Colonic mucosa (tissue), 4 donors: ENCODE measurements around the gene MBD4. TPM values are rescaled to one million over a fixed set of nuclear protein-coding genes. Genes with fewer than 3 reads are reported as not detected.

Source experiments
- DNase-seq: peaks from one replicate; pipeline ENCODE4 v3.0.0-alpha.2; 2020
- H3K27ac ChIP-seq: fragments of 200-600 bp; one replicate; pipeline ENCODE4 v1.8.0; 2021
- H3K27me3 ChIP-seq: fragments of 200-600 bp; one replicate; pipeline ENCODE4 v1.8.0; 2021
- H3K36me3 ChIP-seq: fragments of 200-600 bp; one replicate; pipeline ENCODE4 v1.8.0; 2021
- H3K4me1 ChIP-seq: fragments of 200-600 bp; one replicate; pipeline ENCODE4 v1.8.0; 2021; ENCODE audit warnings: mild to moderate bottlenecking
- H3K4me3 ChIP-seq: fragments of 200-600 bp; one replicate; pipeline ENCODE4 v1.8.0; 2021
- H3K9ac ChIP-seq, 2 donors: one replicate each; pipeline ENCODE4 v1.7.0; 2013; ENCODE audit warnings: control low read depth in 2 of 2, low read depth in 2 of 2, low read length in 2 of 2
- H3K9me3 ChIP-seq: fragments of 200-600 bp; one replicate; pipeline ENCODE4 v1.8.0; 2021
- CTCF ChIP-seq: fragments of 200-600 bp; IDR thresholded peaks from one replicate; pipeline ENCODE4 v1.8.0; 2022; ENCODE audit warnings: antibody characterized with exemption, mild to moderate bottlenecking
- intact Hi-C: fragments of 100-400 bp; cut with DNase I; formaldehyde crosslinking; loops from one replicate; pipeline ENCODE4 v1.14.1; 2022
- total RNA-seq, 2 donors: library from RNA; stranded (reverse); fragmentation: NEBNext Ultra II Directional in 1 of 2; extraction: Animal tissue kit (Norgen Biotek cat#: 25700) in 1 of 2; gene quantifications; one replicate each; pipeline ENCODE4 v1.2.1, GENCODE V29; 2021
- donor health status: healthy.
- donor health status: DM: no; HTN: no; CAD: no.
- donor health status: DM: no; HTN: no; CAD: no.

MBD4 gene
- total RNA-seq, 2 donors from 2014 or later, result 25.0 to 28.9 TPM

DNA sequence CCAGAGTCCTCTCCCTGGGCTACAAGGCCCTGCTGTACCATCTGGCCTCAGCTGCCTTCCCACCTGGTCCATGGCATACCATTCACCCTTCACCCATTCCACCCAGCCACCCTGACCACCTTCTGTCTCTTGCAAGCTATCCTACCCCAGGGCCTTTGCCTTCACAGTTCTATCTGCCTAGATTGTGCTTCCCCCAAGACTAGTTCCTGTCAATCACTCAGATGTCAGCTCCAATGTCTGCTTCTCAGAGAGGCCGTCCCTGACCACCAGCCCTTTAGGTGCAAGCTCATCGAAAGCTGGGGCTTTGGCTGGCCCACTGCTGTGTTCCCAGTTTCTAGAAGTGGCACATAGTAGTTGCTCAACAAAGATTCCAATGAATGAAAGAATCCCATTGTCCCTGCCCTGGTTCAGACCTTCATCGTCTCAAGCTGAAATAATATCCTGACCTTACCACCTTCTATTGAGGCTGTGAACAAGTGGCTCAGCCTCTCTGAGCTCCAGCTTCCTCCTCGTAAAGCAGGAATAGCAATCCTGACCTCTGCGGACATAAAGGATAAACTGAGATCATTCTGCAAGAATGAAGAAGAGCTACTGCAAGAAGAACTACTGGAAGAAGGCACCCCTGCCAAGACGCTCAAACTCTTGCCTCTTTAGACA is 27.1 kb downstream of the MBD4 start:
- Histone ChIP-seq H3K27ac (no peak overlapping the region), H3K9me3 (no peaks in the 10 kb centered on the region), H3K4me1 (no peaks in the 10 kb centered on the region), H3K27me3 (no peaks in the 10 kb centered on the region), H3K36me3 (no peaks in the 10 kb centered on the region), H3K9ac (no peak overlapping the region), H3K4me3 (no peak overlapping the region)
- DNase-seq, result no peak
- intact Hi-C loops, result no loop called here
- TF ChIP-seq CTCF, result no peak

GRCh38 chr3:129410971-129411370 is 28.8 kb downstream of the MBD4 start:
- H3K4me1 ChIP-seq, result no peaks in the 10 kb centered on the region
- H3K9ac ChIP-seq, result no peak overlapping the region
- H3K36me3 ChIP-seq, result no peaks in the 10 kb centered on the region
- no peak for TF ChIP-seq CTCF
- intact Hi-C loops, result no loop called here
- no peak overlapping the region for H3K4me3 ChIP-seq
- DNase-seq, result no peak
- no peaks in the 10 kb centered on the region for H3K27me3 ChIP-seq
- no peaks in the 10 kb centered on the region for H3K9me3 ChIP-seq
- H3K27ac ChIP-seq, result no peak overlapping the region

DNA sequence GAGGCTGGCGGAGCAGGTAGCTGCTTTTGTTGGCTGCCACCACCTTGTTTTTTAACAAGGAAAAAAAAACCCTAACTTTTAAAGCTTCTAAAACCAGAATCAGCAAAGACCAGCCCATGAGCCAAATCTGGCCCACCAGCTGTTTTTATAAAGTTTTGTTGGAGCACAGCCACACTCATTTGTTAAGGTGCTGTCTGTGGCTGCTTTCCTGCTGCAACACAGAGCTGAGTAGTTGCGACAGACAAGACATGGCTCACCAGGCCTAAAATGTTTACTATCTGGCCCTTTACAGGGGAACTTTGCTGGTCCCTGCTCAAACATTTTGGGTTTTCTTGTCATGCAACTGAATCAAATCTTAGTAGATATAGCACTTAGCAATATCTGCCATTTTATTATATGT is 30.2 kb downstream of the MBD4 start:
- Histone ChIP-seq H3K27ac (no peak overlapping the region), H3K36me3 (no peaks in the 10 kb centered on the region), H3K27me3 (no peaks in the 10 kb centered on the region), H3K9ac (no peak overlapping the region), H3K9me3 (no peaks in the 10 kb centered on the region), H3K4me3 (no peak overlapping the region), H3K4me1 (no peaks in the 10 kb centered on the region)
- DNase-seq, result no peak
- intact Hi-C loops, result no loop called here
- TF ChIP-seq CTCF, result no peak

DNA sequence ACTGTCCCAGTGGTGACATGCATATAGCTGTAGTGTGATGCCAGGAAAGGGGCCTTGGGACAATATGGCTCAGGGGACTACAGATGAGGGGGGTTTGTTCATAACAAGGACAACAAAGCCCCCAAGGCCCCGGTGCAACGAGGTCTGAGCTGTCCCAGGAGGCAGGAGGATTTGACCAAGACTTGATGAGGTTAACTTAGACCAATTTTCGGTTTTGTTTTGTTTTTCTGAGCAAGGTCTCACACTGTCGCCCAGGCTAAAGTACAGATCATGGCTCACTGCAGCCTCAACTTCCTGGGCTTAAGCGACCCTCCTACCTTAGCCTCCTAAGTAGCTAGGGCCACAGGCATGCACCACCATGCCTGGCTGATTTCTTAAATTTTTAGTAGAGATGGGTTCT is 35.1 kb downstream of the MBD4 start:
- no peak for TF ChIP-seq CTCF
- DNase-seq, result no peak
- intact Hi-C loops, result no loop called here

DNA sequence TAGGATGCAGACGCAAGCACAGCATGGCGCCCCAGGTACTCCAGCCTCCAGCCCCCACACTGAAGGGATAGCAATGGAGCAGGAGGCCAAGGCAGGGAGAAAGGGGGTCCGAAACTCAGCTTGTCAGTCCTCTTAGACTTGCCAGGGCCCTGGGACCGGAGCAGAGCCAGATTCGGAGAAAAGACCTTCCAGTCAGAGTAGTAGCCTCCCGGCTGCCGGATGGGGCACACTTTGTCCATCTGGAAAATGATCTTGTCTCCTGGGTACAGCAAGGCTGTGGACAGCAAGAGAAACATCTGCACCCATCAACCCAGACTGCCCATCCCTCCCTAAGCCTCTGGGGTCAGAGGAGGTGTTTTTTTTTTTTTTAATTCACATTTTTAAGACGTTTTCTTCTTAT is 35.6 kb downstream of the MBD4 start:
- intact Hi-C loops, result no loop called here
- no peaks in the 10 kb centered on the region for H3K9me3 ChIP-seq
- H3K36me3 ChIP-seq, result no peaks in the 10 kb centered on the region
- no peak for TF ChIP-seq CTCF
- no peaks in the 10 kb centered on the region for H3K4me1 ChIP-seq
- no peak for DNase-seq
- no peak overlapping the region for H3K4me3 ChIP-seq
- H3K27ac ChIP-seq, result no peak overlapping the region
- no peaks in the 10 kb centered on the region for H3K27me3 ChIP-seq
- no peak overlapping the region for H3K9ac ChIP-seq

More for the DNA sequence above, 35.1 kb downstream of the MBD4 start:
- no peaks in the 10 kb centered on the region for H3K36me3 ChIP-seq
- no peaks in the 10 kb centered on the region for H3K4me1 ChIP-seq
- H3K27me3 ChIP-seq, result no peaks in the 10 kb centered on the region
- no peak overlapping the region for H3K9ac ChIP-seq
- no peak overlapping the region for H3K4me3 ChIP-seq
- no peaks in the 10 kb centered on the region for H3K9me3 ChIP-seq
- H3K27ac ChIP-seq, result no peak overlapping the region
